ENCODE data around the gene EFHC2. TPM values are rescaled to one million over a fixed set of nuclear protein-coding genes. Genes with fewer than 3 reads are reported as not detected.
"Not testable (repeated sequence)": the region's sequence is repeated elsewhere in the genome, so short reads cannot be mapped to it uniquely, and the experiment has no call there.

The EFHC2 gene
- total RNA-seq, 2 experiments from 2014 or later: 0.64 to 0.77 TPM

- Mint-ChIP-seq H3K4me3 (no peak overlapping the region), H3K36me3 (no peaks in the 10 kb centered on the region)
These were observed 76.4 kb downstream of the EFHC2 start for GRCh38 chrX:44267116-44267515.

GRCh38 chrX:44265559-44265958 lies 77.9 kb downstream of the EFHC2 start:
- POLR2A ChIA-PET: no interaction called here

More at GRCh38 chrX:44267116-44267515, 76.4 kb downstream of the EFHC2 start:
- H3K9me3 Mint-ChIP-seq: no peaks in the 10 kb centered on the region
- ATAC-seq (ENCODE audit: low read depth) (no peak), DNase-seq (no peak)
- H3K4me1 Mint-ChIP-seq: peaks cover 11% of the 10 kb centered on the region
- no peaks in the 10 kb centered on the region for H3K27me3 Mint-ChIP-seq
- POLR2A ChIA-PET: no interaction called here
- no peak overlapping the region for H3K27ac Mint-ChIP-seq

GRCh38 chrX:44264936-44265335 lies 78.5 kb downstream of the EFHC2 start:
- peaks cover 20% of the 10 kb centered on the region for H3K4me1 Mint-ChIP-seq
- ATAC-seq (ENCODE audit: low read depth): no peak
- no peaks in the 10 kb centered on the region for H3K27me3 Mint-ChIP-seq
- no peak for DNase-seq
- POLR2A ChIA-PET: no interaction called here
- no peaks in the 10 kb centered on the region for H3K36me3 Mint-ChIP-seq
- H3K27ac Mint-ChIP-seq: peak overlapping the region; percentile 75
- peak overlapping the region; percentile 32 for H3K4me3 Mint-ChIP-seq
- H3K9me3 Mint-ChIP-seq: no peaks in the 10 kb centered on the region

More at GRCh38 chrX:44265559-44265958, 77.9 kb downstream of the EFHC2 start:
- peak overlapping the region; percentile 71 for H3K4me3 Mint-ChIP-seq
- DNase-seq (no peak), ATAC-seq (ENCODE audit: low read depth) (peak; percentile 61)
- H3K27ac Mint-ChIP-seq: peak overlapping the region; percentile 45
- no peaks in the 10 kb centered on the region for H3K27me3 Mint-ChIP-seq
- H3K4me1 Mint-ChIP-seq: peaks cover 16% of the 10 kb centered on the region
- H3K36me3 Mint-ChIP-seq: no peaks in the 10 kb centered on the region
- no peaks in the 10 kb centered on the region for H3K9me3 Mint-ChIP-seq

- peaks cover 3% of the 10 kb centered on the region for H3K36me3 Mint-ChIP-seq
- no peak for ATAC-seq (ENCODE audit: low read depth)
- H3K27me3 Mint-ChIP-seq: no peaks in the 10 kb centered on the region
- no peak overlapping the region for H3K27ac Mint-ChIP-seq
- DNase-seq: no peak
- peaks cover 22% of the 10 kb centered on the region for H3K4me1 Mint-ChIP-seq
- POLR2A ChIA-PET: no interaction called here
- H3K9me3 Mint-ChIP-seq: peaks cover 2% of the 10 kb centered on the region
- no peak overlapping the region for H3K4me3 Mint-ChIP-seq
These were observed 82.2 kb downstream of the EFHC2 start for GRCh38 chrX:44261286-44261685.

GRCh38 chrX:44260609-44261008 lies 82.9 kb downstream of the EFHC2 start:
- no peak overlapping the region for H3K27ac Mint-ChIP-seq
- H3K4me3 Mint-ChIP-seq: no peak overlapping the region
- peaks cover 7% of the 10 kb centered on the region for H3K36me3 Mint-ChIP-seq
- peaks cover 23% of the 10 kb centered on the region for H3K4me1 Mint-ChIP-seq
- no peak for DNase-seq
- POLR2A ChIA-PET: no interaction called here
- ATAC-seq (ENCODE audit: low read depth): peak; percentile 60
- H3K27me3 Mint-ChIP-seq: no peaks in the 10 kb centered on the region
- H3K9me3 Mint-ChIP-seq: peaks cover 8% of the 10 kb centered on the region

GRCh38 chrX:44255742-44256141 lies 87.7 kb downstream of the EFHC2 start:
- H3K27ac Mint-ChIP-seq; POLR2A ChIA-PET; H3K27me3 Mint-ChIP-seq; DNase-seq; ATAC-seq (ENCODE audit: low read depth); H3K4me3 Mint-ChIP-seq: not testable (repeated sequence)
- Mint-ChIP-seq H3K36me3 (peaks cover 23% of the 10 kb centered on the region), H3K4me1 (peaks cover 26% of the 10 kb centered on the region), H3K9me3 (peaks cover 11% of the 10 kb centered on the region)

GRCh38 chrX:44253575-44253942 lies 89.9 kb downstream of the EFHC2 start:
- H3K36me3 Mint-ChIP-seq: peaks cover 23% of the 10 kb centered on the region
- DNase-seq (peak; percentile 31), ATAC-seq (ENCODE audit: low read depth) (peak; percentile 45)
- H3K27me3 Mint-ChIP-seq: no peaks in the 10 kb centered on the region
- peaks cover 11% of the 10 kb centered on the region for H3K9me3 Mint-ChIP-seq
- peak overlapping the region; percentile 73 for H3K27ac Mint-ChIP-seq
- H3K4me1 Mint-ChIP-seq: peaks cover 19% of the 10 kb centered on the region
- H3K4me3 Mint-ChIP-seq: peak overlapping the region; percentile 25
- POLR2A ChIA-PET: interaction anchor here (1.0 to 1.3 kb wide), 3 partner anchors 11 to 621 kb away, joined by 3 to 4 read pairs (median 4); partner anchors contain the start of gene FUNDC1

- Mint-ChIP-seq H3K36me3 (peaks cover 23% of the 10 kb centered on the region), H3K4me1 (peaks cover 19% of the 10 kb centered on the region), H3K9me3 (peaks cover 11% of the 10 kb centered on the region), H3K4me3 (peak overlapping the region; percentile 25), H3K27ac (peak overlapping the region; percentile 73)
- not testable (repeated sequence) for H3K27me3 Mint-ChIP-seq
- ATAC-seq (ENCODE audit: low read depth) (peak; percentile 95), DNase-seq (peak; percentile 65)
- POLR2A ChIA-PET: interaction anchor here (1.0 to 1.3 kb wide), 3 partner anchors 11 to 621 kb away, joined by 3 to 4 read pairs (median 4); partner anchors contain the start of gene FUNDC1
These were observed 90.5 kb downstream of the EFHC2 start for GRCh38 chrX:44252688-44253574.

GRCh38 chrX:44247468-44247867 lies 96.0 kb downstream of the EFHC2 start:
- ATAC-seq (ENCODE audit: low read depth): no peak
- POLR2A ChIA-PET: no interaction called here
- Mint-ChIP-seq H3K27me3 (no peaks in the 10 kb centered on the region), H3K36me3 (no peaks in the 10 kb centered on the region), H3K27ac (no peak overlapping the region), H3K4me1 (peaks cover 5% of the 10 kb centered on the region), H3K9me3 (no peaks in the 10 kb centered on the region), H3K4me3 (no peak overlapping the region)
- no peak for DNase-seq

- no peaks in the 10 kb centered on the region for H3K9me3 Mint-ChIP-seq
- H3K36me3 Mint-ChIP-seq: no peaks in the 10 kb centered on the region
- DNase-seq: no peak
- no peak for ATAC-seq (ENCODE audit: low read depth)
- no peak overlapping the region for H3K27ac Mint-ChIP-seq
- H3K27me3 Mint-ChIP-seq: no peaks in the 10 kb centered on the region
- POLR2A ChIA-PET: no interaction called here
- no peak overlapping the region for H3K4me3 Mint-ChIP-seq
- H3K4me1 Mint-ChIP-seq: peaks cover 5% of the 10 kb centered on the region
These were observed 96.6 kb downstream of the EFHC2 start for GRCh38 chrX:44246826-44247225.

GRCh38 chrX:44245733-44246132 lies 97.7 kb downstream of the EFHC2 start:
- H3K36me3 Mint-ChIP-seq: no peaks in the 10 kb centered on the region
- no peak for DNase-seq
- H3K4me1 Mint-ChIP-seq: peaks cover 5% of the 10 kb centered on the region
- H3K27me3 Mint-ChIP-seq: no peaks in the 10 kb centered on the region
- no peak overlapping the region for H3K27ac Mint-ChIP-seq
- POLR2A ChIA-PET: no interaction called here
- ATAC-seq (ENCODE audit: low read depth): peak; percentile 74
- no peak overlapping the region for H3K4me3 Mint-ChIP-seq
- H3K9me3 Mint-ChIP-seq: no peaks in the 10 kb centered on the region

GRCh38 chrX:44244008-44244407 lies 99.5 kb downstream of the EFHC2 start:
- no peaks in the 10 kb centered on the region for H3K36me3 Mint-ChIP-seq
- ATAC-seq (ENCODE audit: low read depth): no peak
- POLR2A ChIA-PET: interaction anchor here (1.1 kb wide), 1 partner anchor 628 kb away, joined by 3 read pairs; the partner anchor contains the start of gene KDM6A
- H3K4me3 Mint-ChIP-seq: no peak overlapping the region
- no peaks in the 10 kb centered on the region for H3K9me3 Mint-ChIP-seq
- no peak overlapping the region for H3K27ac Mint-ChIP-seq
- no peak for DNase-seq
- peaks cover 5% of the 10 kb centered on the region for H3K4me1 Mint-ChIP-seq
- no peaks in the 10 kb centered on the region for H3K27me3 Mint-ChIP-seq

GRCh38 chrX:44241546-44241945 lies 101.9 kb downstream of the EFHC2 start:
- Mint-ChIP-seq H3K27ac (no peak overlapping the region), H3K27me3 (no peaks in the 10 kb centered on the region), H3K4me3 (no peak overlapping the region), H3K9me3 (no peaks in the 10 kb centered on the region), H3K36me3 (no peaks in the 10 kb centered on the region), H3K4me1 (peaks cover 5% of the 10 kb centered on the region)
- POLR2A ChIA-PET: no interaction called here
- ATAC-seq (ENCODE audit: low read depth) (no peak), DNase-seq (no peak)

GRCh38 chrX:44240036-44240435 lies 103.4 kb downstream of the EFHC2 start:
- H3K27me3 Mint-ChIP-seq: no peaks in the 10 kb centered on the region
- ATAC-seq (ENCODE audit: low read depth) (no peak), DNase-seq (no peak)
- no peak overlapping the region for H3K27ac Mint-ChIP-seq
- H3K4me3 Mint-ChIP-seq: no peak overlapping the region
- no peaks in the 10 kb centered on the region for H3K36me3 Mint-ChIP-seq
- POLR2A ChIA-PET: no interaction called here
- no peaks in the 10 kb centered on the region for H3K9me3 Mint-ChIP-seq
- H3K4me1 Mint-ChIP-seq: no peaks in the 10 kb centered on the region
